IPS-20b (cell line): ENCODE data around the gene VDAC2.

Source experiments
- H3K27ac ChIP-seq: one replicate; pipeline ENCODE4 v1.5.1; 2013; ENCODE audit warnings: low read length
- H3K27me3 ChIP-seq: 2 replicates; pipeline ENCODE4 v1.6.1; 2013; ENCODE audit warnings: mild to moderate bottlenecking, low read length, inconsistent platforms; ENCODE audit not compliant: insufficient read depth
- H3K36me3 ChIP-seq: 2 replicates; pipeline ENCODE4 v1.6.1; 2013; ENCODE audit warnings: low read depth, mild to moderate bottlenecking, inconsistent platforms, low read length, moderate library complexity; ENCODE audit not compliant: insufficient read depth
- H3K4me1 ChIP-seq: 2 replicates; pipeline ENCODE4 v1.6.1; 2013; ENCODE audit warnings: mild to moderate bottlenecking, control low read depth, inconsistent platforms, low read length, moderate library complexity; ENCODE audit not compliant: insufficient read depth
- H3K4me3 ChIP-seq: 2 replicates; pipeline ENCODE4 v1.5.1; 2013; ENCODE audit warnings: mild to moderate bottlenecking, low read length, inconsistent platforms
- H3K9ac ChIP-seq: 2 replicates; pipeline ENCODE4 v1.6.1; 2013; ENCODE audit warnings: low read depth, mild to moderate bottlenecking, inconsistent platforms, low read length, moderate library complexity
- H3K9me3 ChIP-seq: 2 replicates; pipeline ENCODE4 v1.6.1; 2013; ENCODE audit warnings: mild to moderate bottlenecking, low read depth, low read length, inconsistent platforms; ENCODE audit not compliant: insufficient read depth

Gene VDAC2

GRCh38 chr10:75265856-75266255 is 55.3 kb downstream of the VDAC2 start:
- Histone ChIP-seq H3K4me3 (no peak overlapping the region), H3K27ac (no peak overlapping the region), H3K9me3 (no peaks in the 10 kb centered on the region), H3K9ac (no peak overlapping the region), H3K27me3 (no peaks in the 10 kb centered on the region), H3K4me1 (no peaks in the 10 kb centered on the region), H3K36me3 (no peaks in the 10 kb centered on the region)

GRCh38 chr10:75266945-75267344 is 56.3 kb downstream of the VDAC2 start:
- H3K36me3 ChIP-seq, result no peaks in the 10 kb centered on the region
- no peak overlapping the region for H3K27ac ChIP-seq
- no peak overlapping the region for H3K9ac ChIP-seq
- H3K27me3 ChIP-seq, result no peaks in the 10 kb centered on the region
- no peaks in the 10 kb centered on the region; the same call in 1 of the 2 replicates for H3K4me1 ChIP-seq
- no peaks in the 10 kb centered on the region for H3K9me3 ChIP-seq
- no peak overlapping the region for H3K4me3 ChIP-seq

- Histone ChIP-seq H3K27ac (no peak overlapping the region), H3K27me3 (no peaks in the 10 kb centered on the region), H3K4me3 (no peak overlapping the region), H3K9me3 (no peaks in the 10 kb centered on the region), H3K4me1 (no peaks in the 10 kb centered on the region; the same call in 1 of the 2 replicates), H3K36me3 (no peaks in the 10 kb centered on the region), H3K9ac (no peak overlapping the region)
These were observed 59.0 kb downstream of the VDAC2 start for GRCh38 chr10:75269605-75270004.

- no peak overlapping the region for H3K4me3 ChIP-seq
- no peaks in the 10 kb centered on the region for H3K9me3 ChIP-seq
- H3K9ac ChIP-seq, result no peak overlapping the region
- H3K4me1 ChIP-seq, result no peaks in the 10 kb centered on the region; the same call in 1 of the 2 replicates
- H3K27ac ChIP-seq, result no peak overlapping the region
- H3K36me3 ChIP-seq, result no peaks in the 10 kb centered on the region
- no peaks in the 10 kb centered on the region for H3K27me3 ChIP-seq
These were observed 61.5 kb downstream of the VDAC2 start for GRCh38 chr10:75272094-75272493.

GRCh38 chr10:75272896-75273295 is 62.3 kb downstream of the VDAC2 start:
- Histone ChIP-seq H3K9ac (no peak overlapping the region), H3K9me3 (no peaks in the 10 kb centered on the region), H3K27me3 (no peaks in the 10 kb centered on the region), H3K4me1 (no peaks in the 10 kb centered on the region; the same call in 1 of the 2 replicates), H3K36me3 (no peaks in the 10 kb centered on the region), H3K27ac (no peak overlapping the region), H3K4me3 (no peak overlapping the region)

- Histone ChIP-seq H3K4me1 (no peaks in the 10 kb centered on the region; the same call in 1 of the 2 replicates), H3K27me3 (peaks cover 5% of the 10 kb centered on the region; the same call in 1 of the 2 replicates), H3K9me3 (no peaks in the 10 kb centered on the region), H3K27ac (no peak overlapping the region), H3K9ac (no peak overlapping the region), H3K4me3 (no peak overlapping the region), H3K36me3 (no peaks in the 10 kb centered on the region)
These were observed 65.7 kb downstream of the VDAC2 start for GRCh38 chr10:75276069-75276872.

- peaks cover 21% of the 10 kb centered on the region for H3K27me3 ChIP-seq
- H3K4me3 ChIP-seq, result no peak overlapping the region
- no peaks in the 10 kb centered on the region; the same call in 1 of the 2 replicates for H3K4me1 ChIP-seq
- no peak overlapping the region for H3K27ac ChIP-seq
- no peak overlapping the region for H3K9ac ChIP-seq
- no peaks in the 10 kb centered on the region for H3K9me3 ChIP-seq
- H3K36me3 ChIP-seq, result no peaks in the 10 kb centered on the region
These were observed 69.6 kb downstream of the VDAC2 start for GRCh38 chr10:75280236-75280635.
